Left renal pelvis (tissue), 4 donors: Measurements from ENCODE around the gene ACACB. TPM values are rescaled to one million over a fixed set of nuclear protein-coding genes. Genes with fewer than 3 reads are reported as not detected.
"Not testable (repeated sequence)": the region's sequence is repeated elsewhere in the genome, so short reads cannot be mapped to it uniquely, and the experiment has no call there.

Experiments used
- DNase-seq, 4 donors: peaks; one replicate each; pipeline ENCODE4 v3.0.0-alpha.2; 2013; ENCODE audit warnings: low read depth in 4 of 4, low spot score in 3 of 4
- polyA plus RNA-seq, 4 donors: library from polyadenylated mRNA; unstranded; fragments of 120-200 nt; gene quantifications; one replicate each; pipeline ENCODE4 v1.2.1, GENCODE V29; 2013; ENCODE audit not compliant: insufficient read length in 4 of 4

ACACB gene
- polyA plus RNA-seq, 4 donors: 13.5 to 23.2 (median 18.4) TPM

- no peak for DNase-seq
Measured at GRCh38 chr12:109139360-109139759, 23.0 kb downstream of the ACACB start.

DNA sequence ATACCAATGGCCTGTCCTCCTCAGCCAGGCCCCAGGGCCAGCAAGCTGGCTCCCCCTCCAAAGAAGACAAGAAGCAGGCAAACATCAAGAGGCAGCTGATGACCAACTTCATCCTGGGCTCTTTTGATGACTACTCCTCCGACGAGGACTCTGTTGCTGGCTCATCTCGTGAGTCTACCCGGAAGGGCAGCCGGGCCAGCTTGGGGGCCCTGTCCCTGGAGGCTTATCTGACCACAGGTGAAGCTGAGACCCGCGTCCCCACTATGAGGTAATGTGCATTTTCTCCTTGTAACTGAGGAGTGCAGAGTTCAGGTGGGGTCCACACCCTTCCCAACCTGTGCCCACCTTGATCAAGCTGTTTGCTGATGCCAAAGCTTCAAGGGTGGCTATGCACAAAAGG is 23.4 kb downstream of the ACACB start:
- DNase-seq: no peak

DNA sequence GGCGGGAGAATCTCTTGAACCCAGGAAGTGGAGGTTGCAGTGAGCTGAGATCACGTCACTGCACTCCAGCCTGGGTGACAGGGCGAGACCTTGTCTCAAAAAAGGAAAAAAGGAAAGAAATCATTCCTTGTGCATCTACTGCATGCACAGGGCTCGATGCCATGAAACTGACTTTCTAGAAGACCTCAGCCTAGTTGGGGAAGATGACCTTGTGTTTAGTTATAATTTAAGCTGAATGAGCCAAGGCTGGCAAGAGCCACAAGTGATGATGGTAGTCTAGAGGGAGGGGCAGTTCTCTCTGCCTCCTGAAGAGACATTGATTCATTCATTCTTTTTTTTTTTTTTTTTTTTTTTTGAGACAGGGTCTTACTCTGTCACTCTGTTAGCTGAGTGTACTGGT is 24.2 kb downstream of the ACACB start:
- DNase-seq: no peak

DNA sequence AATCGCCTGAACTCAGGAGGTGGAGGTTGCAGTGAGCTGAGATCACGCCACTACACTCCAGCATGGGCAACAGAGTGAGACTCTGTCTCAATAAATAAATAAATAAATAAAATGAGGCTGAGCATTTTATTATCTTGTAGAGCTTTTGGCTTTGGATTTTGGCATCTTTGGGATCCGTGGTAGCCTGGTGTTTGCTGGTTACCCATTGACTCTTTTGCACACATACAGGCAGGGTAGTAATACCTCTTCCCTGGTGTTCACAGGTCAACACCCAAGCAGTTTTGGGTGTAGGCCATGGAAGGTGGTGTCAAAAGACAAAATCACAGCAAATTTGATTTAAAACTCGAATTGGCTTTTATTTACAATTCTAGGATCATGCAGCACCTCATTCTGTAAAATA is 27.8 kb downstream of the ACACB start:
- no peak for DNase-seq

GRCh38 chr12:109147126-109147525 is 30.7 kb downstream of the ACACB start:
- not testable (repeated sequence) for DNase-seq

GRCh38 chr12:109147954-109148353 is 31.6 kb downstream of the ACACB start:
- DNase-seq: no peak

DNA sequence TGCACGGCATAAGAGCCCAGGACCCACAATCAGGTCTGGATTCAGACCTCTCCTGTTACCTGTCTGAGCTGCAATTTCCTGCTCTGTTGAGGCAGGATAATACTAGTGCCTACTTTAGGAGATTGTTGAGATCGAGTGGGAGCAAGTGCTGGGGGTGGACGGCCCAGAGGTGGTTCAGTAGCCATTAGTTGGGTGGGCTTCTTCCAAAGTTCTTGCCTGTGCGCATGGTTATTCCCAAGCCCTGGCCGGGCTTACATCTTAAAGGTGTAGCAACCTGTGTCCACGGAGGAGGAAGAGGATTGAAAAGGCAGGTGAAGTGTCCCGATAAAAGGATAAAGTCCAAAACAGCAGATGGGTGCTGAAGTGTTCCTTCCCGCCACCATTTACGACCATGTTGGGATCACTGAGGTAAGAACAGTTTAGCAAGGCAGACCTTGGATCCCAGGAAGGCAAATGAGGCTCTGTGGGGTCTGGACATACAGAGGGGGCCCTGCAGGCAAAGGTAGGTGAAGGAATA is 33.8 kb downstream of the ACACB start:
- DNase-seq: no peak

GRCh38 chr12:109151457-109151856 is 35.1 kb downstream of the ACACB start:
- DNase-seq: no peak

DNA sequence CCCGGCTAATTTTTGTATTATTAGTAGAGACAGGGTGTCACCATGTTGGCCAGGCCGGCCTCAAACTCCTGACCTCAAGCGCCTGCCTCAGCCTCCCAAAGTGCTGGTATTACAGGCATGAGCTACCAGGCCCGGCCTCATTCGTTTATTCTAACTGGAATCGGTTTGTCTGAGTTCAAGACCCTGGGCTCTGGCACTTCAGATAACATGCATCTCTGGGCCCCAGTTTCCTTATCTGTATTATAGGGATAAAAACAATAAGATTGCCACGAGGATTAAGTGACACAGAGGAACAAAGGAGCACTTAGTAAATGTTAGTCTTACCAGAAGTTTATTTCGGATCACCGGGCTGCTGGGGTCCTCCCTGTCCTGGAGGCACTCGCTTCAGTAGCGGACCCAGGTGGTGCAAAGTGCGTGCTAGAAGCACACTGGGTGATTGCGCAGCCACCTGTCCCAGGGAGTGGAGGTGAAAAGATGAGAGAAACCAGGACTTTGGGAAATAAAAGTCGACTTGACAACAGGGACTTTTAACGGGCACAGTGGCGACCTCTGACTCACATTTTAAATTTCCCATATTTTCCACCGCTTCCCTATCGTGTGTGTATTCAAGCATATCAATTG is 37.5 kb downstream of the ACACB start:
- peak in 2 of 4 donors; percentile 11 to 18 for DNase-seq

DNA sequence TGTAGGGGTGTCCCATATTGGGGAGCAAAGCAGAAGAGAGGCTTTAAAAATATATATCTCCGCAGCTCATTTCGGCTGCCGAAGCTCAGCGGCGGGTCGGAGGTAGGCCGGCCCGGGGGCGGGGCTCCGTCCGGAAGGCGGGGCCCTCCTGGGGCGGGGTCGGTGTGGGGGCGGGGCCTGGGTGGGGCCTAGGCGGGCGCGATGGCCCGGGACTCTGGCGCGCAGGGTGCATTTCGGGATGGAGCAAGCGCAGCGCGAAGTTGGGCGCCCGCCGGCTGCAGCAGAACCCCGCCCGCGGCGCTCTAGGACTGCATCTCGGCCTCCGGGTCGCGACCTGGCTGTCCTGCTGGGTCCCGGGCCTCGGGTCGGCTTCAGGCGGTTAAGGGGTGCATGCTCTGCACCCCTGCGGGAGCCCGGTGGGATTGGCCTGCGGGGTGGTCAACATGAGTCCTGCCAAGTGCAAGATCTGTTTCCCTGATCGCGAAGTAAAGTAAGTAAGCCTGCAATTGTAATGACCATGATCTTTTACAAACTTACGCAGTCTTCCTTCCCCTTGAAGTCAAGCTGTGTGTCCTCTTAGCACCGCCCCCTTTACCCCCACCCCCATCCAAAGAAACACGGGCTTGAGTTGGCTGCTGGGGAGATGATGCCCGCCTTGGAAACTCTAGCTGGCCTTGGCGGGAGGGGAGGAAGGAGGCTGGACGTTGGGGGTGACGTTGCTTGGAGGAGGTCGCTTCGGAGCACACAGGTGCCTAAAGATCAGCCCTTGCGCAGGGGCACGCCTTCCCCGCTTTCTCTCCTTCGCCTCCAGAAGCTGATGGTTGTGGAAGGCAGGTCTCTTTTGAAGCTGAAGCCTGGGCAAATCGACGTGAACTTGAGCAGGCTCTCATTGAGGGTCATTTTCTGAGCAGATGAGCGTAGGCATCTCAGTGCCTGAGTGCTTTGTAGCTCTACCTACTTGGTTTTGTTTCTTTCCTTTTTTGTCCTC is 38.4 kb downstream of the ACACB start:
- DNase-seq: peak in 3 of 4 donors; percentile 48 to 60 (median 55)

GRCh38 chr12:109156036-109156435 is 39.6 kb downstream of the ACACB start:
- no peak for DNase-seq

GRCh38 chr12:109156586-109156985 is 40.2 kb downstream of the ACACB start:
- DNase-seq: no peak

DNA sequence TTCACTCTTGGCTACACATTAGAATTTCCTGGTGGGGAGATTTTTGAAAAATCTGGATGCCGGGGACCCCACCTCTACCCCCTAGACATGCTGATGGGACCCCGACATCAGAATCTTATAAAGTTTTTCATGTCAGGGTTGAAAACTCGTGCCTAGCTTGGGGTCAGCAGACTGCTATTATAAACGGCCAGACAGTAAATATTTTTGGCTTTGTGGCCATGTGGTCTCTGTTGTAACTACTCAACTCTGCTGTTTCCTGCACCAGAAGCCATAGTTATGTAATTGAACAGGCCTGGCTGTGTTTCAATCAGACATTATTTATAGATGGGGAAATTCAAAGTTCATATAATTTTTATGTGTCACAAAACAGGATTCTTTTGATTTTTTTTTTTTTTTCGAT is 41.6 kb downstream of the ACACB start:
- no peak for DNase-seq

GRCh38 chr12:109160433-109160832 is 44.0 kb downstream of the ACACB start:
- DNase-seq: no peak

GRCh38 chr12:109160873-109161272 is 44.5 kb downstream of the ACACB start:
- no peak for DNase-seq

DNA sequence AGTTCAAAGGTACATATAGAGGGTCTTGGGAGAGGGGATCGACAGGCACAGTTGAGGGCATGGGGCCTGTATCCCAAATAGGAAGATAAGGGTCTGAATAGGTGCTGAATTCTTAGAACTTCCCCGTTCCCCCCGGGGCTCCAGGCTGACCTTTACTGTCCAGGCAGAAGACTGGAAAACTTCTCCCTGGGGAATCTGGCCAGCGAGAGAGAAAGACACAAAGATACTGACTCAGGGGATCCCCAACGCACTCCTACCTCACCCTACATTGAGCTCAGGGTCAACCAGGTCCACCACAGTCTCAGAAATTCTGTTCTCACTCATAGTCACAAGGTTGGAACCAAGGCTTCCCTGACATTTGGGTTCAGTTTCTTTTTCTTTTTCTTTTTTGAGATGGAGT is 46.2 kb downstream of the ACACB start:
- no peak for DNase-seq

GRCh38 chr12:109163167-109163566 is 46.8 kb downstream of the ACACB start:
- no peak for DNase-seq

DNA sequence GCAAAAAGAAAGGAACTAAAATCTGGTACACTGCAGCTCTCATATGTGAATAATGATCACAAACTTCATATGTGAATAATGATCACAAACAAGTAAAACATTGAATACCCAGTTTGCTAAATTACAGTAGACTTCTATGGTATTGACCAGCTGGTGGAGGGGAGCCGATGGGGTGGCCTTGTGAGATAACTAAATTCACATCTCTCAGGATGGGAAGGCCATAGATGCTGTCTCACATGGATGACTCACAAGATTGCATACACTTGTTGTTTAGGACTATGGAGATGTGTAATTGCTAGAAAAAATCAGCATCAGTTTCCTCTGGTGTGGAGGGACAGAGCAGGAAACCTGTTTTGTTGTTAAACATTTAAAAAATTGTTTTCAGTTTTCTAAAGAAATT is 49.2 kb downstream of the ACACB start:
- no peak for DNase-seq

DNA sequence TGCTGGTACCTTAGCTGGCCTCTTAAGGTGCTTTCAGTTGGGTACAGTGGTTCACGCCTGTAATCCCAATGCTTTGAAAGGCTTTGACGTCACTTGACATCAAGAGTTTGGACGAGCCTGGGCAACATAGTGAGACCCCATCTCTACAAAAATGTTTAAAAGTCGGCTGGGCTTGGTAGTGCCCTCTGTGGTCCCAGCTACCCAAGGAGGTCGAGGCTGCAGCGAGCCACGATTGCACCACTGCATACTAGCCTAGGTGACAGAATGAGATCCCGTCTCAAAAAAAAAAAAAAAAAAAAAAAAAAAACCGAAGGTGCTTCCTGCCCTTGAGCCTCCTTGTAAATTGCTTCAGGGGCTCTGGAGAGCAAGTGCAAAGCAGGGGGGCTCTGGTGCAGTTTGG is 50.0 kb downstream of the ACACB start:
- DNase-seq: no peak

DNA sequence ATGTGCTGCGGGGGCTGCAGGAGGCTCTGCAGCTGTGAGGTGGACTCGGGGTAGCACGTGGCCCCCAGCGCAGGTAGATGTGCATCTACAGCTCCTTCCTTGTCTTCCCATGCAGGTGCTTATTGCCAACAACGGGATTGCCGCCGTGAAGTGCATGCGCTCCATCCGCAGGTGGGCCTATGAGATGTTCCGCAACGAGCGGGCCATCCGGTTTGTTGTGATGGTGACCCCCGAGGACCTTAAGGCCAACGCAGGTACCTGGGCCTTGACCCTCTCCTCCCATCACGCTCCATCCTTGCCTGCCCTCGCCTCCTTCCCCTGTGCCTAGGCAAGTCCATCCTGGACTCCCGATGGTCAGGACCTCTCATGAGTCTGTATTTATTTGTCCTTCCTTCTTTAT is 51.4 kb downstream of the ACACB start:
- DNase-seq: no peak

- no peak for DNase-seq
Measured at GRCh38 chr12:109169262-109169661, 52.9 kb downstream of the ACACB start.

- DNase-seq: no peak
Measured at GRCh38 chr12:109169686-109170085, 53.3 kb downstream of the ACACB start.
